ENCODE measurements around the gene MAIP1.

The MAIP1 gene

DNA sequence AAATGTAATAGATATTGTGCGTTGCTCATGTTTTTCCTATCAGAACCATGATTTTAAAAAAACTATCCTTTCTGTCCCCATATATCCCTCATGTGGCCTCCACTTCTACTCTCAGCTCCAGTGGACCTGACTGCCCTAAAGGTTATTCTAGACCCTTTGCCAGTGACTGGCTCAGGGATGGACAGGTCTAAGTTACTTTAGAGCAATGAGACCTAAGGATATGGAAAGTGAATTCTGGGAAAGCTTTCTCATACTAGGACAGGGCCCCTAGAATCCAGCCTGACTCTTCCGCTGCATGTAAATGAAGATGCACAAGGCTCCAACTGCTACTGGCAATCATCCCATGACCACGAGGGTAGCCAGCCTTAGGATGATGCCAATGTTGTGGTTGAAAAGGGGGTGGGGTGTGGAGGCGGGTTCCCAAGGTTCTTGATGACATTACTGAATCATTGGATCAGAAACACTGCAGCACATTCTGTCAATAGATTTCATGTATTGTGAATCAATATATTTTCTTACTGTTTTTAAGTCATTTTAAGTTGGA is 23.0 kb upstream of the MAIP1 start:
- no peaks in the 10 kb centered on the region for H3K9me3 Mint-ChIP-seq
- DNase-seq (ENCODE audit: low spot score in 2 of 2), result no peak
- H3K36me3 Mint-ChIP-seq, result peaks cover 82% of the 10 kb centered on the region
- no peak for ATAC-seq
- H3K27ac Mint-ChIP-seq, result no peak overlapping the region
- H3K4me1 Mint-ChIP-seq, result no peaks in the 10 kb centered on the region
- no peak overlapping the region for H3K4me3 Mint-ChIP-seq

GRCh38 chr2:199933466-199933865 is 21.9 kb upstream of the MAIP1 start:
- peak; percentile 46 for ATAC-seq

GRCh38 chr2:199936554-199936953 is 18.8 kb upstream of the MAIP1 start:
- Mint-ChIP-seq H3K4me3 (no peak overlapping the region), H3K27ac (no peak overlapping the region), H3K9me3 (no peaks in the 10 kb centered on the region), H3K36me3 (peaks cover 94% of the 10 kb centered on the region), H3K4me1 (peaks cover 4% of the 10 kb centered on the region)
- DNase-seq (ENCODE audit: low spot score in 2 of 2) (no peak), ATAC-seq (no peak)

More at GRCh38 chr2:199933466-199933865, 21.9 kb upstream of the MAIP1 start:
- Mint-ChIP-seq H3K9me3 (no peaks in the 10 kb centered on the region), H3K27ac (no peak overlapping the region), H3K4me1 (no peaks in the 10 kb centered on the region), H3K4me3 (no peak overlapping the region), H3K36me3 (peaks cover 88% of the 10 kb centered on the region)
- no peak for DNase-seq (ENCODE audit: low spot score in 2 of 2)

DNA sequence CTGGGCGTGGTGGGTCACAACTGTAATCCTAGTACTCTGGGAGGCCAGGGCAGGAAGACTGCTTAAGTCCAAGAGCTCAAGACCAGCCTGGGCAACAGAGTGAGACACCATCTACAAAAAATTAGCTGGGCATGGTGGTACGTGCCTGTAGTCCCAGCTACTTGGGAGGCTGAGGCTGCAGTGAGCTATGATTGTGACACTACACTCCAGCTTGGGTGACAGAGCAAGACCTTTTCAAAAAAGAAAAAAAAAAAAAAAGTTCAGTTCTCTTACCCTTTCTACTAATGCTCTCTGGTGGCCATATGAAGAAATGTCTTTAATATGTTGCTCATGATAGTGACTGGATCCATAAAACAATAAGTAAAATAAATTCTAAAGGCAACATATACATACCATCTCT is 15.0 kb upstream of the MAIP1 start:
- no peak overlapping the region for H3K27ac Mint-ChIP-seq
- no peak for DNase-seq (ENCODE audit: low spot score in 2 of 2)
- peak; percentile 32 for ATAC-seq
- H3K4me1 Mint-ChIP-seq, result peaks cover 4% of the 10 kb centered on the region
- no peaks in the 10 kb centered on the region for H3K9me3 Mint-ChIP-seq
- no peak overlapping the region for H3K4me3 Mint-ChIP-seq
- peaks cover 91% of the 10 kb centered on the region for H3K36me3 Mint-ChIP-seq

GRCh38 chr2:199943373-199943772 is 12.0 kb upstream of the MAIP1 start:
- no peak overlapping the region for H3K4me3 Mint-ChIP-seq
- H3K4me1 Mint-ChIP-seq, result peaks cover 4% of the 10 kb centered on the region
- peaks cover 91% of the 10 kb centered on the region for H3K36me3 Mint-ChIP-seq
- ATAC-seq (no peak), DNase-seq (ENCODE audit: low spot score in 2 of 2) (no peak)
- H3K27ac Mint-ChIP-seq, result no peak overlapping the region
- no peaks in the 10 kb centered on the region for H3K9me3 Mint-ChIP-seq

- peak overlapping the region; percentile 2 for H3K27ac Mint-ChIP-seq
- no peaks in the 10 kb centered on the region for H3K9me3 Mint-ChIP-seq
- H3K36me3 Mint-ChIP-seq, result peaks cover 88% of the 10 kb centered on the region
- no peak for ATAC-seq
- DNase-seq (ENCODE audit: low spot score in 2 of 2), result no peak
- no peak overlapping the region for H3K4me3 Mint-ChIP-seq
- peaks cover 9% of the 10 kb centered on the region for H3K4me1 Mint-ChIP-seq
These were observed 9.2 kb upstream of the MAIP1 start for GRCh38 chr2:199946196-199946595.

DNA sequence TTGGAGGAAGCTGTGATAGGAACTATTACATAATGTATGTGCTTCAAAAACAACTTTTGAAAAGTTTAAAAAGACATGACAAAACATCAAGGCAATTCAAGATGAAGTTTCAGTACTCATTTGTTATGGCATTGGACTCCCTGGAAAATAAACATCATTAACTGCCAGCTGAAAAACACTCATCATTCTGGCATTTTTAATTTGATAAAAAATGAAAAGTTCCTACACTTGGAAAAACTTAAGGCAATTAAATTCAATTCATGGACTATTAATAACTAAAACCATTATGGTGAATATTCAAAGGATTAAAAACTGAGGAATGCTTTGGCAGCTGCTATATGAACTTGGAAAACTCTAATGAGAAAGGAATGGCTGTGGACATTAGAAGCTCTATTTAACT is 8.5 kb upstream of the MAIP1 start:
- Mint-ChIP-seq H3K36me3 (peaks cover 82% of the 10 kb centered on the region), H3K4me1 (peaks cover 9% of the 10 kb centered on the region), H3K4me3 (no peak overlapping the region), H3K27ac (no peak overlapping the region), H3K9me3 (no peaks in the 10 kb centered on the region)
- ATAC-seq (no peak), DNase-seq (ENCODE audit: low spot score in 2 of 2) (no peak)

DNA sequence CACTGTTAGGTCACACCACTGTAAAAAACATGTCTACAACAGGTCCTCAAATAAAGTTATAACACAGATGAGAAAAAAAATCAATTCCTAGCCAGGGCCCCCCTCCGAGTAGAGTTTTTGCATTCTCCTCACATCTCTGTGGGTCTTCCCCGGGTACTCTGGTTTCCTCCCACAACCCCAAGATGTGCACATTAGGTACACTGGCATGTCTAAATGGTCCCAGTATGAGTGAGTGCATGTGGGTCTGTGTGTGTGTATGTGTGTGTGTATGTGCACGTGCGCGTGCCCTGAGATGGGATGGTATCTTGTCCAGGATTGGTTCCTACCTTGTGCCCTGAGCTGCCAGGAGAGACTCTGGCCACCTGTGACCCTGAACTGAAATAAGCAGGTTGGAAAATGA is 5.0 kb upstream of the MAIP1 start:
- no peak for ATAC-seq
- Mint-ChIP-seq H3K27ac (no peak overlapping the region), H3K4me3 (peak overlapping the region; percentile 12), H3K9me3 (no peaks in the 10 kb centered on the region), H3K36me3 (peaks cover 64% of the 10 kb centered on the region), H3K4me1 (peaks cover 15% of the 10 kb centered on the region)
- no peak for DNase-seq (ENCODE audit: low spot score in 2 of 2)

GRCh38 chr2:199951023-199951422 is 4.4 kb upstream of the MAIP1 start:
- ATAC-seq (no peak), DNase-seq (ENCODE audit: low spot score in 2 of 2) (no peak)
- H3K4me3 Mint-ChIP-seq, result peak overlapping the region; percentile 16
- H3K4me1 Mint-ChIP-seq, result peaks cover 15% of the 10 kb centered on the region
- no peak overlapping the region for H3K27ac Mint-ChIP-seq
- H3K36me3 Mint-ChIP-seq, result peaks cover 58% of the 10 kb centered on the region
- H3K9me3 Mint-ChIP-seq, result no peaks in the 10 kb centered on the region

- H3K4me3 Mint-ChIP-seq, result peak overlapping the region; percentile 99
- peak overlapping the region; percentile 97 for H3K27ac Mint-ChIP-seq
These were observed 409 bp upstream of the MAIP1 start for GRCh38 chr2:199955007-199955338.

GRCh38 chr2:199956062-199956380 is 639 bp downstream of the MAIP1 start:
- no peaks in the 10 kb centered on the region for H3K9me3 Mint-ChIP-seq
- peak overlapping the region; percentile 99 for H3K4me3 Mint-ChIP-seq
- H3K27ac Mint-ChIP-seq, result peak overlapping the region; percentile 97
- DNase-seq (ENCODE audit: low spot score in 2 of 2), result no peak
- ATAC-seq, result no peak
- peaks cover 40% of the 10 kb centered on the region for H3K36me3 Mint-ChIP-seq
- peaks cover 27% of the 10 kb centered on the region for H3K4me1 Mint-ChIP-seq

More at GRCh38 chr2:199955007-199955338, 409 bp upstream of the MAIP1 start:
- peaks cover 38% of the 10 kb centered on the region for H3K36me3 Mint-ChIP-seq
- no peaks in the 10 kb centered on the region for H3K9me3 Mint-ChIP-seq
- no peak for DNase-seq (ENCODE audit: low spot score in 2 of 2)
- H3K4me1 Mint-ChIP-seq, result peaks cover 36% of the 10 kb centered on the region
- peak; percentile 57 for ATAC-seq

DNA sequence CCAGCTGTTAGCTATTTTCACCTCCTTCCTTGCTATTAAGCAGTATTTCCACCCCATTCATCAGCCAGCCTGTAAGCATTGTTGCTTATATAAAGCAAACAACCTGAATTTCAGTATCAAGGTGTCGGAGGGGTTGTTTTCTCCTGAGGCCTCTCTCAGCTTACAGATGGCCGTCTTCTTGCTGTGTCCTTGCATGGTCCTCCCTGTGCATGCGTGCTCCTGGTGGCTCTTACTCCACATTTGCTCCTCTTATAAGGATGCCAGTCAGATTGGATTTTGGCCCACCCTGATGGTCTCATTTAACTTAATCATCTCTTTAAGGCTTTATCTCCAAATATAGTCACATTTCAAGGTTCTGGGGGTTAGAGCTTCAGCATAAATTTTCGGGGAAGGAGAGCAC is 2.6 kb downstream of the MAIP1 start:
- Mint-ChIP-seq H3K4me1 (peaks cover 40% of the 10 kb centered on the region), H3K4me3 (peak overlapping the region; percentile 99), H3K36me3 (peaks cover 50% of the 10 kb centered on the region), H3K27ac (no peak overlapping the region), H3K9me3 (no peaks in the 10 kb centered on the region)
- no peak for DNase-seq (ENCODE audit: low spot score in 2 of 2)
- no peak for ATAC-seq

GRCh38 chr2:199962203-199962602 is 6.8 kb downstream of the MAIP1 start:
- H3K27ac Mint-ChIP-seq, result peak overlapping the region; percentile 48
- DNase-seq (ENCODE audit: low spot score in 2 of 2) (peak in 1 of 2 donors; percentile 57), ATAC-seq (peak; percentile 99)
- H3K4me1 Mint-ChIP-seq, result peaks cover 24% of the 10 kb centered on the region
- no peak overlapping the region for H3K4me3 Mint-ChIP-seq
- no peaks in the 10 kb centered on the region for H3K9me3 Mint-ChIP-seq
- H3K36me3 Mint-ChIP-seq, result peaks cover 92% of the 10 kb centered on the region

DNA sequence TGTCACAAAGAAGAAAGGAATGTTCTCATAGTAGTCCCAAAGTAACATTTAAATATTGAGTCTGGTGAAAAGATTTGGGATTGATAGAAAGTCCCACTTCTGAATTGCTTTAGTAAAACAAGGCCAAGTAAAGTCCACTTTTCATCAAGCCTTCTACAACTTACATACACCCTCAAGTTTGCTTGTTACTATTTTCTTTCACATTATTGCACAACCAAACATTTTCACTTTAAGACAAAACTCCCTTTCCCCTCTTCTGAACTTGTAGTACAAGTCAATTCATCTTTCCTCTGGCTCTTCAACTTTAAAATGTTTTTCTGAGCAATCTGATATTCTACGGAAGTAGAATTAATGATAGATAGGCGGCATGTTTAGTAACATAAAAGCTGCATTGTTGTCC is 11.0 kb downstream of the MAIP1 start:
- no peaks in the 10 kb centered on the region for H3K9me3 Mint-ChIP-seq
- peaks cover 13% of the 10 kb centered on the region for H3K4me1 Mint-ChIP-seq
- H3K36me3 Mint-ChIP-seq, result peaks cover 76% of the 10 kb centered on the region
- DNase-seq (ENCODE audit: low spot score in 2 of 2), result no peak
- no peak overlapping the region for H3K27ac Mint-ChIP-seq
- no peak overlapping the region for H3K4me3 Mint-ChIP-seq
- ATAC-seq, result no peak

DNA sequence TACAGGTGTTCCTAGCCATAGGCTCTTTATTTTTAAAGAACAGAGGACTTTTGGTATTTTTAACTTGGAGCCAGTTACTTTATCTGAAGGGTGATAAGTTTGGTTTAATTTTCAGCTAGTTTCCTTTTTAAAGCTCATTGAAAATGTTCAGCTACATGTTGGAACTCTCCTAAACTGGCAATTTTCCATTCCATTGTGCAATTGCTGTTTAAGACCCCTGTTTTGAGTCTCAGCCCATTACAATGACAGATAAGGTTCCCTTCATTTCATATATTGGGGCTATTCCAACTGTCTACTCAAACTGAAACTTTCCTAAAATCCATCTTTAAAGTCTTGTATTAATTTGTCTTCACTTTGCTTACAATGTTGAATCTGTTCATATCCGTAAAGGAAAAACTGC is 11.6 kb downstream of the MAIP1 start:
- peak overlapping the region; percentile 23 for H3K27ac Mint-ChIP-seq
- no peak for ATAC-seq
- no peak for DNase-seq (ENCODE audit: low spot score in 2 of 2)
- no peaks in the 10 kb centered on the region for H3K9me3 Mint-ChIP-seq
- H3K36me3 Mint-ChIP-seq, result peaks cover 70% of the 10 kb centered on the region
- H3K4me1 Mint-ChIP-seq, result peaks cover 7% of the 10 kb centered on the region
- H3K4me3 Mint-ChIP-seq, result no peak overlapping the region

DNA sequence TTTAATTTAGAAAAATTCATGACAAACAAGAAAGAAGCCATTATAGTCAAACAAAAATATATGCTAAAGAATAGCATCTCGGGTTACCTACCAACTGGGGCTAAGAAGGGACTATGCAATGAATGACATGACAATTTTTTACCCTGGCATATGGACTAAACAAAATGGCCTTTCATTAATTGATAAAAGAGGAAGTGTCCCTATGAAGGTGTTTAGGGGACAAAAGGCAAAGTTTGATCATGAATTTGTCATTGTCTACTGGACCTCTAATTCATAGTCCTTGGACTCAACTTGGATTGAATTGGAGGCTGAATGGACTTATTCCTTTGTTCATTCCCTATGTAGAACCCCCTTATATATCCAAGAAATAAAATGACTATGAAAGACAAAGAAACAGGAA is 12.7 kb downstream of the MAIP1 start:
- peaks cover 68% of the 10 kb centered on the region for H3K36me3 Mint-ChIP-seq

GRCh38 chr2:199972088-199972626 is 16.8 kb downstream of the MAIP1 start:
- no peak overlapping the region for H3K4me3 Mint-ChIP-seq
- no peaks in the 10 kb centered on the region for H3K9me3 Mint-ChIP-seq
- H3K36me3 Mint-ChIP-seq, result peaks cover 29% of the 10 kb centered on the region
- H3K4me1 Mint-ChIP-seq, result no peaks in the 10 kb centered on the region
- no peak for ATAC-seq
- H3K27ac Mint-ChIP-seq, result no peak overlapping the region
- DNase-seq (ENCODE audit: low spot score in 2 of 2), result no peak

More for the DNA sequence above, 12.7 kb downstream of the MAIP1 start:
- H3K27ac Mint-ChIP-seq, result peak overlapping the region; percentile 5
- DNase-seq (ENCODE audit: low spot score in 2 of 2), result no peak
- H3K4me3 Mint-ChIP-seq, result no peak overlapping the region
- no peak for ATAC-seq
- no peaks in the 10 kb centered on the region for H3K9me3 Mint-ChIP-seq
- no peaks in the 10 kb centered on the region for H3K4me1 Mint-ChIP-seq

Measured in stimulated activated effector memory CD8-positive, alpha-beta T cell treated with anti-CD3 and anti-CD28 coated beads, Interleukin-12 subunit alpha, Interleukin-12 subunit beta, amount 100 ng/mL, for 72 hours (primary cell).